HEK293T (cell line): ENCODE results near the gene CRYL1.

Source experiments
- ARNT ChIP-seq: fragments of 450-650 bp; IDR thresholded peaks from 2 replicates; pipeline ENCODE4 v1.6.1; 2017; ENCODE audit warnings: mild to moderate bottlenecking
- FOXM1 ChIP-seq: fragments of 450-650 bp; IDR thresholded peaks from 2 replicates; pipeline ENCODE4 v1.6.1; 2017; ENCODE audit warnings: mild to moderate bottlenecking, borderline replicate concordance
- HDGF ChIP-seq: fragments of 450-650 bp; IDR thresholded peaks from 2 replicates; pipeline ENCODE4 v1.6.1; 2017; ENCODE audit warnings: antibody characterized with exemption, borderline replicate concordance
- L3MBTL2 ChIP-seq: fragments of 450-650 bp; conservative IDR thresholded peaks from 2 replicates; pipeline ENCODE4 v1.6.1; 2016; ENCODE audit warnings: mild to moderate bottlenecking
- NFRKB ChIP-seq: fragments of 450-650 bp; IDR thresholded peaks from 2 replicates; pipeline ENCODE4 v1.6.1; 2016; ENCODE audit warnings: mild to moderate bottlenecking, moderate library complexity
- SP1 ChIP-seq: fragments of 450-650 bp; IDR thresholded peaks from 2 replicates; pipeline ENCODE4 v1.6.1; 2017
- SUZ12 ChIP-seq: fragments of 450-650 bp; IDR thresholded peaks from 2 replicates; pipeline ENCODE4 v1.6.1; 2016; ENCODE audit warnings: mild to moderate bottlenecking
- TF ChIP-seq, protein P1 (sequence below): fragments of 450-650 bp; IDR thresholded peaks from 2 replicates; pipeline ENCODE4 v1.6.1; 2016

DNA sequence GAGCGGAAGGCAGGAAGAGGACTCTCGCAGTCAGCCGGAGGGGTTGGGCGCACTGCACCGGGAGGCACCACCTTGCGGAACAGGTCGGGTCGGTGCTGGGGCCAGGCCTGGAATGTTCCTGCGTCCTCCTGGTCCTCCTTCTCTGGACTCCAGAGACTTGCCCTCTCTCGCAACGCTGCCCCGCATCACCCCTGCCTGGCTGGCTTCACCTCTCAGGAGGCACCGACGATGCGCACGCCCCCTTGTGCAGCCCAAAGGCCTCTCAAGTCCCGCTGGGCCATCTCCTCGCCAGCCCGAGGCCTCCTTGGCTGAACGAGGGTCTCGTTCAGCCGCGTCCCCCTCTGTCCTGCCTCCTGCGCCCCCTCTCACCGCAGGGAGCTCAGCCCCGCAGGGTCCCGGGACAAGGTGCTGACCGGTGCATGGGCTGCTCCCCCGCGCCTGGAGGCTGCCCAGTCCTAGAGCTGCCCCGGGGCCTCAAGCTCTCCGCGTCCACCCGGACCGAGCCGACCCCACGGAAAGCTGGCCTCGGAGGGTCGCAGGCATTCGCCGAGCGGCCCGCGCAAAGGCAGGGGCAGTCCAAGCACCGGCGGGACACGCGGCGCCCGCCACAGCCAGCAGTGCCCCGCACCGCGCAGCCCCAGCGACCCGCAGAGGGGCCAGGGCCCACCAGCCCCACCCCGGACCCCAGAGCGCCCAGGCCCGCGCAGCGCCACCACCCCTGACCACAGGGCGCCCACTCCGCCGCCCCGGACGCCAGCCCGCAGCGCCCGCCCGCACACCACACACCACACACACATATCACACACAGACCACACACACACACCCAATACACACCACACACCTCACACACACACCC, 133.8 kb downstream of the CRYL1 start:
- TF ChIP-seq L3MBTL2 = no peak
- TF ChIP-seq FOXM1 = no peak
- TF ChIP-seq SUZ12 = no peak
- TF ChIP-seq NFRKB = no peak
- TF ChIP-seq, protein P1, sequence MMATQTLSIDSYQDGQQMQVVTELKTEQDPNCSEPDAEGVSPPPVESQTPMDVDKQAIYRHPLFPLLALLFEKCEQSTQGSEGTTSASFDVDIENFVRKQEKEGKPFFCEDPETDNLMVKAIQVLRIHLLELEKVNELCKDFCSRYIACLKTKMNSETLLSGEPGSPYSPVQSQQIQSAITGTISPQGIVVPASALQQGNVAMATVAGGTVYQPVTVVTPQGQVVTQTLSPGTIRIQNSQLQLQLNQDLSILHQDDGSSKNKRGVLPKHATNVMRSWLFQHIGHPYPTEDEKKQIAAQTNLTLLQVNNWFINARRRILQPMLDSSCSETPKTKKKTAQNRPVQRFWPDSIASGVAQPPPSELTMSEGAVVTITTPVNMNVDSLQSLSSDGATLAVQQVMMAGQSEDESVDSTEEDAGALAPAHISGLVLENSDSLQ = no peak
- TF ChIP-seq HDGF = no peak
- TF ChIP-seq ARNT = no peak
- TF ChIP-seq SP1 = no peak
